CD4-positive, alpha-beta T cell treated with Interleukin-2 at 100 ng/mL for 4 hours (primary cell): ENCODE data around the gene MSH3.
"Not testable (repeated sequence)": the region's sequence is repeated elsewhere in the genome, so short reads cannot be mapped to it uniquely, and the experiment has no call there.

Source experiments
- DNase-seq: peaks from one replicate; pipeline ENCODE4 v3.0.0-alpha.2; 2020; ENCODE audit warnings: low spot score

Gene MSH3

GRCh38 chr5:80656425-80656824, 2.0 kb downstream of the MSH3 start:
- DNase-seq, result no peak

DNA sequence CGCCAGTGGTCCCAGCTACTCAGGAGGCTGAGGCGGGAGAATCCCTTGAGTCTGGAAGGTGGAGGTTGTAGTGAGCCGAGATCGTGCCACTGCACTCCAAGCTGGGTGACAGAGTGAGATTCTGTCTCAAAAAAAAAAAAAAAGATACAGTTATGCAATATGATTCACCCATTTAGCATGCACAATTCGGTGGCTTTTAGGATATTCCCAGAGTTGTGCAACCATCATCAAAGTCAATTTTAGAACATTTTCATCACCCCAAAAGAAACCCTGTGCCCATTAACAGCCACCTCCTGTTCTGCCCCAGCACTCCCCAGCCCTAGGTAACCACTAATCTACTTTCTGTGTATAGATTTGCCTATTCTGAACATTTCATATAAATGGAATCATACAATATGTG, 4.7 kb downstream of the MSH3 start:
- no peak for DNase-seq

- DNase-seq, result not testable (repeated sequence)
Measured at GRCh38 chr5:80660661-80661060, 6.2 kb downstream of the MSH3 start.

- no peak for DNase-seq
Measured at GRCh38 chr5:80662108-80662507, 7.7 kb downstream of the MSH3 start.

GRCh38 chr5:80665057-80665456, 10.6 kb downstream of the MSH3 start:
- DNase-seq, result no peak

DNA sequence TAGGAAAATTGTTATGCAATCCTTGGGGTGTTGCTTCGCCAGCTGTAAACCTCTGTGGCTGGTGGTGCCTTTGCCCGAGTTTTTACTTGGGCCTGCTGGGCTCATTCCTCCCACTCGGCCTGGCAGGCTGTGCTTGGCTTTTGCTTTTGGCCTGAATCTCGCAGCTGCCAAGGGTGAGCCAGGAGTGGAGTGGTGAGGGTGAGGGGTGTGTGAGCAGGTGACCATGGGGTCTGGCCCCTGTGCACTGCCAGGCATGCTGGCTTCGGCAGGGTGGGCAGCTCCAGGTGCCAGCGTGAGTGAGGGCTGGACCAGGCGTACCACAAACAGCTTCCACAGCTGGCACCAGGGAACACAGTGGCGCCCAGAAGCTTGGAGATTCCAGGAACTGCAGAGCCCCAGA, 12.9 kb downstream of the MSH3 start:
- DNase-seq, result no peak

GRCh38 chr5:80668016-80668969, 13.8 kb downstream of the MSH3 start:
- no peak for DNase-seq

DNA sequence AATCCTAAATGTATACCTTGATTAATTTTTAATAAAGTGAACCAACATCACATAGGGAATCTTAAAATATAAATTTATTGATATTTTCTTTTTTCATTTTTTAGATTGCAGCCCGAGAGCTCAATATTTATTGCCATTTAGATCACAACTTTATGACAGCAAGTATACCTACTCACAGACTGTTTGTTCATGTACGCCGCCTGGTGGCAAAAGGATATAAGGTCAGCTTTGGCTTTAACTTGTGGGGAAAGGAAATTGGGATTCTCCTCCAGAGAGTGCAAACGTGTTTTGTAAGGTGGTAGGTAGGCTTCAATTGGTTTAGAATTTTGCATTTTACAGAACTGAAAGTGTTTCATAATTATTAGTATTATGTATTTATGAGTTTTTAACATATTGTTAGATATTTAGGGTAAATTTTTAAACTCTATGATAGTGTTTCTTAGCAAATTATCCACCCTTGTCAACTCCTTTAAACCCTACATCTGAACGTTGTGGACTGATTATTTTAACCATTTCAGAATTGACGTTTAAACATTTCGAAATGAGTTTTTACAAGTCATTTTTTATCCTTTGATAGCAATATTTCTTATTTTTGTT, 17.8 kb downstream of the MSH3 start:
- DNase-seq, result peak; percentile 68

GRCh38 chr5:80676706-80677105, 22.3 kb downstream of the MSH3 start:
- DNase-seq, result no peak

DNA sequence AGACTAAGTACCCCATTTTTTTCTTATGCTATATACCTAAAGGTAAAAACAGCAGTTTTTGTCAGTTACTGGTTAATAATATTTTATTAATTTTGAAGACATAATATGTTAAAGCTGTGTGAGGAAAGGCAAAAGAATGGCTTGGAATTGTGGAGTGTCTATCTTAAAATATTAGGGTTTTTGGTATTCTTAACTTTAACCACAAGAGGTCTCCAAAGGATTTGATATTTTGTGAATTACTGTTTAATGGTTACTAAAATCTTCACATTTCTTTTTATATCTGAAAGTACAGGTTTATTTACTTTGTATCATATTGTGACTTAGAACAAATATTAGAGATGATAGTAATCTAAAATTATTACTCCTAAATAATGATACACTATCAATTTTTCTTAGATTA, 32.3 kb downstream of the MSH3 start:
- peak; percentile 35 for DNase-seq

DNA sequence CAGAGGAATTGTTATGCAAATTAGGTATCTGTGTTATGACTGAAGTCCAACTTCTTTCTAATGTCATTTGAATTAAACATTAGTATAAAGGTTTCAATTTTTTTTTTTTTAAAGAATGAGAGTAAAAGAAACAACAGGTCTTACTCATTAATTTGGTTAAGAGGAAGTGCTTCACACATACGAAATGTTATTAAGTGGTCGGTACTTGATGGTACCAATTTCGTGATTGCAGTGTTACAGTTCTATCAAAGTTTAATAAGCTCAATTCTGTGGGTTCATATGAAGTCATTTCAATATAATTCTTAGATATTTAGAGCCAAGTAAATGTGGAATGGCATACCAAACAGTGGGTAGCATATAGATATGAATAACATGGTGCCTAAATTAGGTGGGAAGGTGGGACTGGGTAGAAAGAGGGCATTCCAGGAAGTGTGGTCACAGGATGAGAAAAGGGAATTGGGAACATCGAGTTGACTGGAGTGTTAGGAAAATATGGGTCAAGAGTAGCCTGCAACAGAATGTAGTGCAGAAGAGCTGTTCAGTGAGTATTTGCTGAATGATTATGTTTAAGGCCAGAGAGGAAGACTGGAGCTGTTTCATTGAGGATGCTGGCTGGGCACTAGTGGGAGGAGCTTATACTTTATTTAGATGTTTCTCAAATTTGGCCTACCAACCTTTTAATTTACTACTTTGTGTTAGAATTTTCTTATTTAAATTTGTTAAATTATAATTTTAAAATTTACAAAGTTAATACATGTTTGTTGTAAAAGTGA, 34.4 kb downstream of the MSH3 start:
- no peak for DNase-seq

- DNase-seq, result no peak
Measured at GRCh38 chr5:80689627-80690026, 35.2 kb downstream of the MSH3 start.

GRCh38 chr5:80695666-80696065, 41.2 kb downstream of the MSH3 start:
- DNase-seq, result no peak

DNA sequence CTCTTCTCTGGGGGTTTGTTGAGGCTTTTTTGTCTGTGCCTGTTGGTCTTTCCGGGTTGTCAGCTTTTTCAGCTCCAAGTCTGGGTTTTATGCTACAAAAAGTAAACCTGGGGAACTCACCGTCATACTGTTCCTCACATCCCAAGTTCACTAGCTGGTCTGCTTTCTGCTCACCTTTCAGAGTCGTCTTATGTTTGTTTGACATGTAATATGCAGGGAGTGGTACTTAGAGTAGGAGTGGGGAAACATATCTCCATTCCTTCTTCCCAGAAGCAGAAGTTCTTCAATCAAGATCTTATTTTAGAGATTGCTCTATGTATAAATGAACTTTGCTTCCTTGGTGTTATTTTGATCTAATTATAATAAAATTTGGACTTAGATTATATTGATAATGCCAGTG, 42.0 kb downstream of the MSH3 start:
- no peak for DNase-seq

- DNase-seq, result no peak
Measured at GRCh38 chr5:80697100-80697499, 42.6 kb downstream of the MSH3 start.

GRCh38 chr5:80698369-80698768, 43.9 kb downstream of the MSH3 start:
- no peak for DNase-seq

GRCh38 chr5:80701597-80701996, 47.1 kb downstream of the MSH3 start:
- no peak for DNase-seq

DNA sequence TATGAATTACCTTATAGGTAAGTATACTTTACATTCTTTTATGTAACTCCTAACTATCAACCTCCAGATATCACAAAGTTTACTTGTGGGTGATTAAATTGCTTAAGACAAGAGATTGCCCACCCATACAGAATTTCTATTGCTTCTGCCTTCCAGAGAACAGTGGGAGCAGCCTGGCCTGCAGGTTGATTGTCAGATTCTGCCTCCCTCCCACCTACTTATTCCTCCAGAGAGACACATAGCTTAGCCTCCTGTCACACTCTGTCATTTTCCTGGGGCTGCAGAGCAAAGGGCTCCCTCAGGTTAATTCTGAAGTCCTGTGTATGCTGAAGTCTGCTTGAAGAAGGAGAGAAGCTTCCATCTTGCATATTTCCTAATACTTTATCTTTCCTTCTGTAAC, 48.8 kb downstream of the MSH3 start:
- no peak for DNase-seq

- no peak for DNase-seq
Measured at GRCh38 chr5:80703747-80704146, 49.3 kb downstream of the MSH3 start.

- no peak for DNase-seq
Measured at GRCh38 chr5:80704221-80704620, 49.8 kb downstream of the MSH3 start.

- no peak for DNase-seq
Measured at GRCh38 chr5:80705216-80705769, 50.8 kb downstream of the MSH3 start.

DNA sequence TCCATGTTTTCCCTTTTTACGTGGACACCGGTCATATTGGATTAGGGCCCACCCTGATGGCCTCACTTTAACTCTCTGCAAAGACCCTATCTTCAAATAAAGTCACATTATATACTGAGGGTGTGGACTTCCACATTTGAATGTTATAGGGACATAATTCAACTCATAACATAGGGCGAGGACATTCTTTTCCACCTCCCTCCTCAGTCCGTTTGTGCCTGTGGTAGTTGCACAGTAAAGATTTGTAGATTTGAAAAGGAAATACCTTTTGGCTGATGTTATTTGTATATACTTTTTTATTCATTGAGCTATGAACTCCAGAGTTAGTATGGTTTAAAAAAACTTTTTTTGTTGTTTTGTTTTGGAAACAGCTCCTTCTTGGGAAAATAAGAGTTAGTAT, 51.3 kb downstream of the MSH3 start:
- no peak for DNase-seq
